ENCODE measurements around the gene ETS1. TPM values are rescaled to one million over a fixed set of nuclear protein-coding genes. Genes with fewer than 3 reads are reported as not detected.

ETS1 gene
- total and polyA plus RNA-seq, 4 donors: 20.7 to 154 (median 78.7) TPM

DNA sequence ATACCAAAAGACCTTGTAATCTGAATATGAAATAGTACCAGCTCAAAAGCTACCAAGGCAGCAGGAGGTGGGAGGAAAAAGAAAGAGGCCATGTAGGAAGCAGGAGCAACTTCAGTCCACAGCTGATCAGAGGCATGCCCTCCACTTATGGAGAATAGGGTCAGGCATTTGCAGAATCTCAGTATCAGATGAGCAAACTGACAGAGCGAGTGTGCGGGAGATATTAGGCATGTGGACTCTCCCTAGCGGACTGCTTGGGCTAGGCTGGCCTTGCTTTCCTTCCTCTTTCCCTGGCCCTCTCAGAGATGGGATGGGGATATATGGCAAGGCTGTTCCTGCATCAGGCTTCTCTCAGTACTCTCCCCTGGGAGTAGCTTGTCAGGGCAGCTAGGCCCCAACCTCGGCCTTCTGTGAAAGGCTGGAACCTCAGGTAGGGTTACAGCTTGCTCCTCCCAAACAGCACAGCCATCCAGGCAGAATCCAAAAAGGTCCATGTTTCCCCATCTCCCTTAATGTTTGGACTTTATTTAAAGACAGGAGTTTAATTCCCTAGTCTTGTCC, 37.0 kb downstream of the ETS1 start:
- WGBS, 2 donors: 73 to 78% methylated on average over 4 of the region's 4 CpGs
- peak; percentile 78 to 92 (median 88) for DNase-seq
- no peaks in the 10 kb centered on the region for H3K36me3 ChIP-seq (ENCODE audit: control insufficient read depth in 4 of 4, insufficient read depth in 4 of 4, low read length in 4 of 4)
- TF ChIP-seq, protein P1, sequence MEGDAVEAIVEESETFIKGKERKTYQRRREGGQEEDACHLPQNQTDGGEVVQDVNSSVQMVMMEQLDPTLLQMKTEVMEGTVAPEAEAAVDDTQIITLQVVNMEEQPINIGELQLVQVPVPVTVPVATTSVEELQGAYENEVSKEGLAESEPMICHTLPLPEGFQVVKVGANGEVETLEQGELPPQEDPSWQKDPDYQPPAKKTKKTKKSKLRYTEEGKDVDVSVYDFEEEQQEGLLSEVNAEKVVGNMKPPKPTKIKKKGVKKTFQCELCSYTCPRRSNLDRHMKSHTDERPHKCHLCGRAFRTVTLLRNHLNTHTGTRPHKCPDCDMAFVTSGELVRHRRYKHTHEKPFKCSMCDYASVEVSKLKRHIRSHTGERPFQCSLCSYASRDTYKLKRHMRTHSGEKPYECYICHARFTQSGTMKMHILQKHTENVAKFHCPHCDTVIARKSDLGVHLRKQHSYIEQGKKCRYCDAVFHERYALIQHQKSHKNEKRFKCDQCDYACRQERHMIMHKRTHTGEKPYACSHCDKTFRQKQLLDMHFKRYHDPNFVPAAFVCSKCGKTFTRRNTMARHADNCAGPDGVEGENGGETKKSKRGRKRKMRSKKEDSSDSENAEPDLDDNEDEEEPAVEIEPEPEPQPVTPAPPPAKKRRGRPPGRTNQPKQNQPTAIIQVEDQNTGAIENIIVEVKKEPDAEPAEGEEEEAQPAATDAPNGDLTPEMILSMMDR (IDR thresholded peaks at IDR 0.05; ENCODE audit: control extremely low read depth, extremely low read depth): no peak
- peak overlapping the region; percentile 28 to 70 for H3K27ac ChIP-seq (ENCODE audit: low read depth in 1 of 2, low read length in 1 of 2)
- no peak overlapping the region for H3K4me3 ChIP-seq
- H3K4me1 ChIP-seq (ENCODE audit: control insufficient read depth in 5 of 5, insufficient read depth in 5 of 5, low read length in 5 of 5): peaks cover 3 to 47% (median 15%) of the 10 kb centered on the region in 5 donors
- no peaks in the 10 kb centered on the region for H3K27me3 ChIP-seq (ENCODE audit: control insufficient read depth in 3 of 3, insufficient read depth in 3 of 3, low read length in 2 of 3)
- H3K9ac ChIP-seq (ENCODE audit: insufficient read depth in 1 of 2, low read length in 2 of 2): no peak overlapping the region
- H3K9me3 ChIP-seq (ENCODE audit: control insufficient read depth in 4 of 4, insufficient read depth in 3 of 4, low read length in 3 of 4): no peaks in the 10 kb centered on the region
- no peak for ATAC-seq (ENCODE audit: insufficient read depth, low FRiP score)

DNA sequence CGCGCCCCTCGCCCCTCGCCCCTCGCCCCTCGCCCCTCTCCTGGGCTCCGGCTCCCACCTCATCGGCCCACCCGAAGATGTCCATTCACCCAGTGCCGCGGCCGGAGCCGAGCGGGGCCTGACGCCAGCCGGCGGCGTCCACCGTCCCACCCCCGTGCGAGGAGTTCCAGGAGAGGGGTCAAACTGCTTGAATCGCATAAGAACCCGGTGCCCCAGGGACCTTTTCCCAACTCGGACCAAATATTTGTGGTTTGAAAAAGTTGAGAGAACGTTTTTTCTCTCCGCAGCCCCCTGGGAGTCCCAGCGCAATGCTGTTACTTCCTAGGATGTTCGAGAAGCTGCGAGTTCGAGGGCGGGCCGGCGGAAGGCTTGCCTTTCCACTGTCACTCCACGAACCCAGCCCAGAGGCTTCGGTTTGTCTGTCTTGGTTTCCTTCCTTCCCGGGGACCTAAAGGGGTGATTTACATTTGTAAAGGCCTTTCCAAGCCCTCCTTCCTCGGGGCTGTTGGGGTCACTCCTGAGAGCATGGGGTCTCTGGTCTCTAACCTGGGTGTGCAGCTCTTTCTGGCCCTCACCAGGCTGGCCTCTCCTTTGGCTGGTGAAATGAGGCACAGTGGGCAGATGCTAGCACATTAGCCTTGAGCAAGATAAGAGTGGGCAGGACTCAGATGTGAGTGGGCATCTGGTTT, 38.0 kb downstream of the ETS1 start:
- Histone ChIP-seq H3K9me3 (ENCODE audit: control insufficient read depth in 4 of 4, insufficient read depth in 3 of 4, low read length in 3 of 4) (no peaks in the 10 kb centered on the region), H3K27me3 (ENCODE audit: control insufficient read depth in 3 of 3, insufficient read depth in 3 of 3, low read length in 2 of 3) (no peaks in the 10 kb centered on the region), H3K4me1 (ENCODE audit: control insufficient read depth in 5 of 5, insufficient read depth in 5 of 5, low read length in 5 of 5) (peaks cover 6 to 55% (median 21%) of the 10 kb centered on the region in 5 donors), H3K4me3 (no peak overlapping the region), H3K36me3 (ENCODE audit: control insufficient read depth in 4 of 4, insufficient read depth in 4 of 4, low read length in 4 of 4) (no peaks in the 10 kb centered on the region), H3K9ac (ENCODE audit: insufficient read depth in 1 of 2, low read length in 2 of 2) (no peak overlapping the region), H3K27ac (ENCODE audit: low read depth in 1 of 2, low read length in 1 of 2) (peak overlapping the region; percentile 57 to 69)
- 23 to 25% methylated on average over 33 to 37 of the region's 37 CpGs for WGBS, 2 donors
- DNase-seq: peak; percentile 58 to 76 (median 68)
- TF ChIP-seq, protein P1 (IDR thresholded peaks at IDR 0.05; ENCODE audit: control extremely low read depth, extremely low read depth): no peak
- ATAC-seq (ENCODE audit: insufficient read depth, low FRiP score): no peak

DNA sequence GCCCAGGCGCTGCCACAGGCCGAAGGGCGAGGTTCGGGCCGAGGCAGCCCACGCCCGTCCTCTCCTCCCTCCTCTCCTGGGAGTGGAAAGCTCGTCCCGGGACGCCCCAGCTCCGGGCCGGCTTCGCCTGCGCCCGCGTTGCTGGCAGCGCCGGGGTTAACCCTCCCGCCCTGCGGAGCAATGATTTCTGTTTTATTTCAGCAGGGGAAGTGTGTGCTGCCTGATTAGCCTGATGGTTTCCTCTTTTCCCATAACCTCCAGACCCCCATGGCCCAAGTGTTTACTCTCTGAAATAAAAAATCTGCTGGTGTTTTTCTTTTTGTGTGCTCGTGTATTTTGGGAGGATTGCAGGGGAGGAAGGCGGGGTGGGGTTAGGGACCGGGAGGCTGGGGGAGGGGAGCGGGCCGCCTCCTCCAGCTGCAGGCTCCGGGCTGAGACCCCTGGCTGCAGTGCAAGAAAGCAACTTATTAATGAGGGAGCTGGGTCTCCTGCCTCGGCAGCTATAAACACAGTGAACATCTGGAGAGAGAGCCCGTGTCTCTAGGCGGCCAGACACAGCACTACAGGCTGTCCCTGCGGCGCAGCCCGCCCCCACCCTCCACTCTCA, 38.6 kb downstream of the ETS1 start:
- DNase-seq: peak; percentile 94 to 97 (median 96)
- Histone ChIP-seq H3K9ac (ENCODE audit: insufficient read depth in 1 of 2, low read length in 2 of 2) (no peak overlapping the region), H3K27me3 (ENCODE audit: control insufficient read depth in 3 of 3, insufficient read depth in 3 of 3, low read length in 2 of 3) (no peaks in the 10 kb centered on the region), H3K4me3 (peak overlapping the region; percentile 2), H3K36me3 (ENCODE audit: control insufficient read depth in 4 of 4, insufficient read depth in 4 of 4, low read length in 4 of 4) (no peaks in the 10 kb centered on the region), H3K9me3 (ENCODE audit: control insufficient read depth in 4 of 4, insufficient read depth in 3 of 4, low read length in 3 of 4) (no peaks in the 10 kb centered on the region), H3K27ac (ENCODE audit: low read depth in 1 of 2, low read length in 1 of 2) (peak overlapping the region; percentile 82 to 93), H3K4me1 (ENCODE audit: control insufficient read depth in 5 of 5, insufficient read depth in 5 of 5, low read length in 5 of 5) (peaks cover 6 to 57% (median 23%) of the 10 kb centered on the region in 5 donors)
- 1 to 3% methylated on average over 31 to 32 of the region's 32 CpGs for WGBS, 2 donors
- TF ChIP-seq, protein P1 (IDR thresholded peaks at IDR 0.05; ENCODE audit: control extremely low read depth, extremely low read depth): no peak
- peak; percentile 59 for ATAC-seq (ENCODE audit: insufficient read depth, low FRiP score)

Measured in lung (tissue), 12 donors.